Chondrocyte (in vitro differentiated cells): ENCODE measurements around the gene TRPM6. TPM values are rescaled to one million over a fixed set of nuclear protein-coding genes. Genes with fewer than 3 reads are reported as not detected.

Experiments
- DNase-seq: peaks from one replicate; pipeline ENCODE4 v3.0.0; 2021; ENCODE audit warnings: mixed read lengths, low spot score
- H3K27ac Mint-ChIP-seq: one replicate; pipeline ENCODE4 v1.8.0; 2021; ENCODE audit warnings: mild to moderate bottlenecking, moderate library complexity, mixed read lengths; ENCODE audit not compliant: unreplicated experiment
- H3K27me3 Mint-ChIP-seq: 2 replicates; pipeline ENCODE4 v1.8.0; 2021; ENCODE audit warnings: low read depth, mixed read lengths
- H3K36me3 Mint-ChIP-seq: 2 replicates; pipeline ENCODE4 v1.8.0; 2021; ENCODE audit warnings: low read depth, mixed read lengths
- H3K4me1 Mint-ChIP-seq: 2 replicates; pipeline ENCODE4 v1.8.0; 2021; ENCODE audit warnings: low read depth, mild to moderate bottlenecking, mixed read lengths
- H3K4me3 Mint-ChIP-seq: one replicate; pipeline ENCODE4 v1.8.0; 2021; ENCODE audit warnings: mild to moderate bottlenecking, moderate library complexity, mixed read lengths; ENCODE audit not compliant: unreplicated experiment
- H3K9me3 Mint-ChIP-seq: 2 replicates; pipeline ENCODE4 v1.8.0; 2021; ENCODE audit warnings: low read depth, mixed read lengths
- CTCF ChIP-seq: fragments of 200-600 bp; sonication (generic); IDR thresholded peaks from 2 replicates; pipeline ENCODE4 v1.5.0; 2021; ENCODE audit warnings: antibody characterized with exemption, mild to moderate bottlenecking, moderate library complexity
- total RNA-seq: library from RNA; stranded (reverse); gene quantifications from 3 replicates; pipeline ENCODE4 v1.2.1, GENCODE V29; 2021

TRPM6 gene
- total RNA-seq, 1 donor from 2014 or later = 0.02 TPM

GRCh38 chr9:74772121-74772520 lies 115.6 kb downstream of the TRPM6 start:
- no peaks in the 10 kb centered on the region for H3K36me3 Mint-ChIP-seq

GRCh38 chr9:74771672-74772071 lies 116.0 kb downstream of the TRPM6 start:
- no peak for DNase-seq
- H3K4me1 Mint-ChIP-seq = no peaks in the 10 kb centered on the region
- no peak for TF ChIP-seq CTCF
- no peaks in the 10 kb centered on the region for H3K36me3 Mint-ChIP-seq
- no peaks in the 10 kb centered on the region for H3K9me3 Mint-ChIP-seq
- no peak overlapping the region for H3K4me3 Mint-ChIP-seq
- H3K27me3 Mint-ChIP-seq = peaks cover 14% of the 10 kb centered on the region
- no peak overlapping the region for H3K27ac Mint-ChIP-seq

More at GRCh38 chr9:74772121-74772520, 115.6 kb downstream of the TRPM6 start:
- Mint-ChIP-seq H3K27me3 (peaks cover 14% of the 10 kb centered on the region), H3K4me1 (no peaks in the 10 kb centered on the region), H3K27ac (no peak overlapping the region), H3K4me3 (no peak overlapping the region), H3K9me3 (no peaks in the 10 kb centered on the region)
- no peak for TF ChIP-seq CTCF
- no peak for DNase-seq

GRCh38 chr9:74771262-74771585 lies 116.5 kb downstream of the TRPM6 start:
- no peaks in the 10 kb centered on the region for H3K36me3 Mint-ChIP-seq
- no peak for DNase-seq
- no peaks in the 10 kb centered on the region for H3K4me1 Mint-ChIP-seq
- no peaks in the 10 kb centered on the region for H3K9me3 Mint-ChIP-seq
- H3K27ac Mint-ChIP-seq = no peak overlapping the region
- H3K4me3 Mint-ChIP-seq = no peak overlapping the region
- peaks cover 14% of the 10 kb centered on the region for H3K27me3 Mint-ChIP-seq
- peak; percentile 60 for TF ChIP-seq CTCF

GRCh38 chr9:74770508-74771261 lies 117.0 kb downstream of the TRPM6 start:
- DNase-seq = no peak
- peak; percentile 80 for TF ChIP-seq CTCF
- Mint-ChIP-seq H3K4me1 (no peaks in the 10 kb centered on the region), H3K9me3 (no peaks in the 10 kb centered on the region), H3K36me3 (no peaks in the 10 kb centered on the region), H3K27me3 (peaks cover 16% of the 10 kb centered on the region), H3K27ac (no peak overlapping the region), H3K4me3 (no peak overlapping the region)

GRCh38 chr9:74765481-74765971 lies 122.2 kb downstream of the TRPM6 start:
- Mint-ChIP-seq H3K27me3 (peaks cover 12% of the 10 kb centered on the region), H3K9me3 (no peaks in the 10 kb centered on the region), H3K27ac (no peak overlapping the region), H3K4me1 (peaks cover 3% of the 10 kb centered on the region), H3K36me3 (no peaks in the 10 kb centered on the region), H3K4me3 (no peak overlapping the region)
- no peak for TF ChIP-seq CTCF
- no peak for DNase-seq
